ENCODE results near the gene NFXL1. TPM values are rescaled to one million over a fixed set of nuclear protein-coding genes. Genes with fewer than 3 reads are reported as not detected.
A peak's percentile ranks its signal among the peaks of the same experiment; 100 is the strongest.

Gene NFXL1
- total RNA-seq = 10 to 100 TPM; 10.8 to 21.6 (median 16.3) TPM

GRCh38 chr4:47914220-47914925, at the start of gene NFXL1:
Gene NFXL1, minus strand, starts transcription at chr4:47914583. Its CDS starts 380 bp downstream, at chr4:47914203.
- Histone ChIP-seq H3K27ac (peak within 1 kb of the TSS; percentile 82), H3K27me3 (no peaks in the 10 kb centered on the region), H3K36me3 (peaks cover 10% of the 10 kb centered on the region), H3K4me1 (peaks cover 20% of the 10 kb centered on the region), H3K9me3 (no peaks in the 10 kb centered on the region), H3K4me3 (peak within 1 kb of the TSS; percentile 80)
- WGBS = under 1% methylated on average over 33 of the region's 55 CpGs
- TF ChIP-seq POLR2AphosphoS5 (IDR thresholded peaks at IDR 0.05) = peak in 2 of 3 donors; percentile 65 to 71
- TF ChIP-seq EP300 (IDR thresholded peaks at IDR 0.05) = no peak
- TF ChIP-seq POLR2A (IDR thresholded peaks at IDR 0.05) = peak in 1 of 2 donors; percentile 36
- TF ChIP-seq CTCF (IDR thresholded peaks at IDR 0.05) = no peak
- peak; percentile 98 to 99 for DNase-seq (ENCODE audit: low spot score in 2 of 2)

GRCh38 chr4:47954677-47955076, 40.3 kb upstream of the NFXL1 start:
- WGBS = 72% methylated on average over 6 of the region's 6 CpGs
- Histone ChIP-seq H3K4me1 (no peaks in the 10 kb centered on the region), H3K27me3 (no peaks in the 10 kb centered on the region), H3K9me3 (no peaks in the 10 kb centered on the region), H3K4me3 (no peak overlapping the region), H3K27ac (no peak overlapping the region), H3K36me3 (no peaks in the 10 kb centered on the region)
- TF ChIP-seq POLR2AphosphoS5 (IDR thresholded peaks at IDR 0.05) (no peak), POLR2A (IDR thresholded peaks at IDR 0.05) (no peak), EP300 (IDR thresholded peaks at IDR 0.05) (no peak), CTCF (IDR thresholded peaks at IDR 0.05) (no peak)
- DNase-seq (ENCODE audit: low spot score in 2 of 2) = no peak

GRCh38 chr4:47954245-47954644, 39.9 kb upstream of the NFXL1 start:
- WGBS = 66% methylated on average over 10 of the region's 10 CpGs
- Histone ChIP-seq H3K36me3 (no peaks in the 10 kb centered on the region), H3K4me1 (no peaks in the 10 kb centered on the region), H3K27me3 (no peaks in the 10 kb centered on the region), H3K27ac (no peak overlapping the region), H3K4me3 (no peak overlapping the region), H3K9me3 (no peaks in the 10 kb centered on the region)
- TF ChIP-seq EP300 (IDR thresholded peaks at IDR 0.05) (no peak), POLR2A (IDR thresholded peaks at IDR 0.05) (no peak), CTCF (IDR thresholded peaks at IDR 0.05) (no peak)
- no peak for DNase-seq (ENCODE audit: low spot score in 2 of 2)

GRCh38 chr4:47945930-47946726, 31.7 kb upstream of the NFXL1 start:
- Histone ChIP-seq H3K27me3 (no peaks in the 10 kb centered on the region), H3K4me3 (no peak overlapping the region), H3K9me3 (no peaks in the 10 kb centered on the region), H3K4me1 (no peaks in the 10 kb centered on the region), H3K36me3 (no peaks in the 10 kb centered on the region), H3K27ac (no peak overlapping the region)
- WGBS = 84% methylated on average over 5 of the region's 5 CpGs
- no peak for TF ChIP-seq POLR2AphosphoS5 (IDR thresholded peaks at IDR 0.05)
- no peak for TF ChIP-seq POLR2A (IDR thresholded peaks at IDR 0.05)
- TF ChIP-seq EP300 (IDR thresholded peaks at IDR 0.05) = no peak
- no peak for TF ChIP-seq CTCF (IDR thresholded peaks at IDR 0.05)
- DNase-seq (ENCODE audit: low spot score in 2 of 2) = no peak
